K562 (cell line): Measurements from ENCODE around the gene SOST. TPM values are rescaled to one million over a fixed set of nuclear protein-coding genes. Genes with fewer than 3 reads are reported as not detected.

Source experiments
- ATAC-seq: fragments of 200-7000 bp; cut with Tn5 transposase; 3 replicates; pipeline ENCODE4 v1.9.1; 2020; ENCODE audit warnings: moderate library complexity
- BruUV-seq: library from RNA; stranded (reverse); fragments of 400-500 nt; replicated peaks from 2 replicates; lab custom pipeline; 2021; lab: Mats Ljungman, UMichigan
- CTCF ChIA-PET: fragments of 300-600 bp; formaldehyde crosslinking; extraction: SDS; loops from one replicate; lab custom pipeline; 2021; ENCODE audit warnings: low intra/inter-chr PET ratio; lab: Yijun Ruan, JAX
- POLR2A ChIA-PET: fragments of 300-600, 350-650 bp; sonication (Branson Sonifier 250); formaldehyde crosslinking; extraction: SDS; loops from one replicate; lab custom pipeline; 2021; ENCODE audit warnings: antibody characterized with exemption, inconsistent platforms; lab: Yijun Ruan, JAX
- DNase-seq, 4 experiments: peaks; one replicate each; pipeline versions ENCODE4 v3.0.0 to v3.0.0-alpha.2; 2011 to 2018; ENCODE audit warnings: low spot score in 3 of 4, mixed read lengths in 3 of 4; ENCODE audit errors: extremely low read depth in 1 of 4
- FAIRE-seq: peaks from 2 replicates; lab custom pipeline; 2011; peaks lifted over from hg19 to GRCh38; lab: Jason Lieb, UNC
- H2AFZ ChIP-seq: 2 replicates; pipeline ENCODE4 v1.6.0; 2011; ENCODE audit warnings: low read depth, low read length, control low read depth, inconsistent platforms
- H3K27ac ChIP-seq: fragments of 200-600 bp; 3 replicates; pipeline ENCODE4 v1.8.0; 2011; ENCODE audit warnings: low read depth, mild to moderate bottlenecking, control low read depth, inconsistent platforms, low read length, moderate library complexity, mixed read lengths; ENCODE audit errors: extremely low read depth
- H3K27me3 ChIP-seq, 2 experiments: fragments of 300-600 bp in 1 of 2; 2 replicates in 1 of 2; 3 replicates in 1 of 2; pipeline versions ENCODE4 v1.6.0 to v1.8.0; 2011; ENCODE audit warnings: inconsistent platforms in 2 of 2, low read length in 2 of 2, mild to moderate bottlenecking in 1 of 2, mixed read lengths in 1 of 2, moderate library complexity in 1 of 2; ENCODE audit not compliant: control insufficient read depth in 2 of 2, insufficient read depth in 2 of 2
- H3K36me3 ChIP-seq: fragments of 300-600 bp; 3 replicates; pipeline ENCODE4 v1.8.0; 2011; ENCODE audit warnings: mild to moderate bottlenecking, low read length, inconsistent platforms; ENCODE audit not compliant: control insufficient read depth, insufficient read depth
- H3K4me1 ChIP-seq, 2 experiments: fragments of 200-600 bp in 1 of 2; replicated peaks in 1 of 2; 2 replicates in 1 of 2; 3 replicates in 1 of 2; pipeline versions ENCODE4 v1.5.1 to v1.8.0; 2011; ENCODE audit warnings: inconsistent platforms in 2 of 2, low read length in 2 of 2, mild to moderate bottlenecking in 1 of 2, mixed read lengths in 1 of 2, moderate library complexity in 1 of 2; ENCODE audit not compliant: control insufficient read depth in 2 of 2, insufficient read depth in 2 of 2
- H3K4me2 ChIP-seq: 2 replicates; pipeline ENCODE4 v1.6.1; 2011; ENCODE audit warnings: low read length, control low read depth, inconsistent platforms, mixed read lengths; ENCODE audit not compliant: insufficient read depth
- H3K4me3 ChIP-seq: fragments of 200-600 bp; sonication (generic), shearing (Covaris generic); 2 replicates; pipeline ENCODE4 v1.5.1; 2016; ENCODE audit warnings: control low read depth, inconsistent platforms
- H3K79me2 ChIP-seq: fragments of 200-600 bp; 3 replicates; pipeline ENCODE4 v1.8.0; 2011; ENCODE audit warnings: low read length, inconsistent platforms; ENCODE audit not compliant: control insufficient read depth, insufficient read depth
- H3K9ac ChIP-seq, 2 experiments: 2 replicates each; pipeline versions ENCODE4 v1.6.0 to v1.6.1; 2011; ENCODE audit warnings: low read depth in 2 of 2, low read length in 2 of 2, control low read depth in 1 of 2, inconsistent platforms in 1 of 2, mild to moderate bottlenecking in 1 of 2, mixed read lengths in 1 of 2; ENCODE audit not compliant: insufficient read depth in 1 of 2
- H3K9me1 ChIP-seq: one replicate; pipeline ENCODE4 v1.6.0; 2011; ENCODE audit warnings: inconsistent platforms, mild to moderate bottlenecking, low read length, moderate library complexity; ENCODE audit not compliant: control insufficient read depth, insufficient read depth
- H3K9me3 ChIP-seq: replicated peaks from 2 replicates; pipeline ENCODE4 v1.5.1; 2011; ENCODE audit warnings: low read depth, low read length, inconsistent platforms; ENCODE audit not compliant: control insufficient read depth, insufficient read depth
- H4K20me1 ChIP-seq: replicated peaks from 2 replicates; pipeline ENCODE4 v1.6.1; 2011; ENCODE audit warnings: low read length, inconsistent platforms, mixed read lengths; ENCODE audit not compliant: control insufficient read depth, insufficient read depth
- DIDO1 ChIP-seq: fragments of 450-650 bp; IDR thresholded peaks from 2 replicates; pipeline ENCODE4 v1.6.1; 2016; ENCODE audit warnings: low read depth, missing biosample characterization, missing genetic modification characterization
- DMBX1 ChIP-seq: fragments of 250-450 bp; sonication (Bioruptor Pico); IDR thresholded peaks from 2 replicates; pipeline ENCODE4 v1.8.0; 2022; ENCODE audit warnings: inconsistent platforms, mild to moderate bottlenecking, moderate library complexity, borderline replicate concordance
- FIP1L1 ChIP-seq: fragments of 200-400 bp; formaldehyde crosslinking; IDR thresholded peaks from 2 replicates; pipeline ENCODE4 v1.6.1; 2018; ENCODE audit warnings: mild to moderate bottlenecking, low read depth, low read length; ENCODE audit not compliant: poor library complexity, severe bottlenecking
- KDM1A ChIP-seq, 2 experiments: fragments of 450-650 bp; IDR thresholded peaks; 2 replicates each; pipeline ENCODE4 v1.6.1; 2016; ENCODE audit warnings: mild to moderate bottlenecking in 2 of 2
- KDM5B ChIP-seq: fragments of 200-600 bp; sonication (generic); IDR thresholded peaks from 2 replicates; pipeline ENCODE4 v1.6.1; 2012; ENCODE audit warnings: low read depth, mild to moderate bottlenecking, moderate library complexity, low read length, control low read depth, inconsistent platforms; ENCODE audit not compliant: insufficient replicate concordance
- MAFF ChIP-seq: IDR thresholded peaks from 2 replicates; pipeline ENCODE4 v1.6.1; 2012; ENCODE audit warnings: low read length, improper control_type of control experiment
- NR2C1 ChIP-seq, 2 experiments: fragments of 450-650 bp; IDR thresholded peaks; 2 replicates each; pipeline ENCODE4 v1.6.1; 2017; ENCODE audit warnings: mild to moderate bottlenecking in 2 of 2, antibody characterized with exemption in 1 of 2, inconsistent platforms in 1 of 2, missing compliant biosample characterization in 1 of 2, missing genetic modification characterization in 1 of 2
- RBM15 ChIP-seq: fragments of 200-400 bp; formaldehyde crosslinking; IDR thresholded peaks from 2 replicates; pipeline ENCODE4 v1.6.1; 2018; ENCODE audit warnings: mild to moderate bottlenecking, low read length, moderate library complexity; ENCODE audit not compliant: insufficient read depth
- ZNF212 ChIP-seq: fragments of 450-650 bp; formaldehyde crosslinking; IDR thresholded peaks from 2 replicates; pipeline ENCODE4 v1.4.0; 2020; ENCODE audit warnings: mild to moderate bottlenecking
- WGBS: fragments of 100-300 bp; shearing (Covaris generic); methylation state at CpG from one replicate; pipeline ENCODE4 v1.1.6; 2016; ENCODE audit warnings: low coverage, mixed read lengths; ENCODE audit not compliant: insufficient coverage; ENCODE audit errors: missing lambda C conversion rate; 5-methylcytosine and 5-hydroxymethylcytosine counted together
- in situ Hi-C: fragments of 300-500 bp; cut with MboI; formaldehyde crosslinking; loops from 4 replicates; pipeline ENCODE4 v1.15.0; 2018; ENCODE audit warnings: inconsistent platforms, mixed read lengths
- intact Hi-C: fragments of 100-400 bp; cut with micrococcal nuclease; formaldehyde crosslinking; loops from 2 replicates; pipeline ENCODE4 v1.14.2; 2022
- polyA plus RNA-seq, 8 experiments: library from polyadenylated mRNA; depleted of rRNA in 4 of 8; stranded (reverse) in 5 of 8; unstranded in 3 of 8; fragments of >200 nt; fragmentation: Nextera tagmentation in 2 of 8; fragmentation: Illumina TruSeq in 1 of 8; extraction: Ambion mirVana in 2 of 8; extraction: Trizol in 1 of 8; gene quantifications; 2 replicates each; pipeline versions ENCODE4 v1.2.1 to v1.2.3, GENCODE V29; 2011 to 2014; ENCODE audit warnings: inconsistent platforms in 1 of 8, missing spikeins in 1 of 8
- total RNA-seq, 7 experiments: library from RNA; depleted of rRNA in 6 of 7; stranded (reverse); fragments of >200 nt in 6 of 7; fragmentation: Illumina TruSeq in 2 of 7; extraction: Trizol in 2 of 7; gene quantifications; 2 replicates each; pipeline versions ENCODE4 v1.2.1 to v1.2.3, GENCODE V29; 2011 to 2021; ENCODE audit warnings: low replicate concordance in 1 of 7
- TF ChIP-seq, protein P1 (sequence below): fragments of 250-450 bp; sonication (Bioruptor Pico); IDR thresholded peaks from 2 replicates; pipeline ENCODE4 v1.4.0; 2020; ENCODE audit warnings: mild to moderate bottlenecking, moderate library complexity, borderline replicate concordance

The SOST gene
- total and polyA plus RNA-seq, 9 of the 15 experiments (the other 6 are each of a cell fraction or from before 2014, with no cell fraction given), result not detected

DNA sequence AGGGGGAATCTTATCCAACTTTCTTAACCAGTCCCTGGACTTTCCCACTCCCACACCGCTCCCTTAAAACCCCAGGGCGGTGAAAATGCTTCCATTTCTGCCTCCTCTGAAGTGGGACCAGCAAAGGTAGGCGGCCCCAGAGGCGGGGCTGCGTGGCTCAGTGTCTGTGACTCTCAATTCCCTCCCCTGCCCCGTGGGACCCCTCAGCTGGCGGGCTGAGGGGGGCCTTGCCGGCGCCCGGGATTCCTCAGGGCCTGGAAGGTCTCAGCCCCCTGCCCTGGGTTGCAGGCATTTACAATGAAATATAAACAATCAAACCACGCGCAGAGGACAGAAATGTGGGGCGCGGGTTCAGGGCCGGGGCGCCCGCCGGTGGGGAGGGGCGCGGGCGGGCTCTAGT, 3.6 kb downstream of the SOST start:
- no peaks in the 10 kb centered on the region for H3K9me3 ChIP-seq
- no peak overlapping the region for H3K27ac ChIP-seq
- intact Hi-C loops, result no loop called here
- peaks cover 0 to 12% of the 10 kb centered on the region in 2 experiments; a peak in 2 of 5 replicates for H3K4me1 ChIP-seq
- DNase-seq, result no peak
- H4K20me1 ChIP-seq, result peaks cover 3% of the 10 kb centered on the region; the same call in 1 of the 2 replicates
- no peak for FAIRE-seq
- BruUV-seq, result no TSS peak
- H3K4me3 ChIP-seq, result no peak overlapping the region
- H3K36me3 ChIP-seq, result no peaks in the 10 kb centered on the region
- 3% methylated on average over 15 of the region's 21 CpGs for WGBS
- H3K79me2 ChIP-seq, result no peaks in the 10 kb centered on the region
- H3K9ac ChIP-seq, result no peak overlapping the region
- no peak overlapping the region for H3K4me2 ChIP-seq
- H2AFZ ChIP-seq, result no peak overlapping the region
- in situ Hi-C loops, result no loop called here
- ChIA-PET POLR2A (interaction anchor here (0.7 kb wide), 1 partner anchor 189 kb away, joined by 3 read pairs; no protein-coding TSS in a partner anchor), CTCF (no interaction called here)
- no peaks in the 10 kb centered on the region for H3K9me1 ChIP-seq
- ATAC-seq, result no peak
- peaks cover 28 to 84% of the 10 kb centered on the region in 2 experiments; a peak in 4 of 5 replicates for H3K27me3 ChIP-seq
- no peak for TF ChIP-seq ZNF212 (CRISPR knock-in tag)
- no peak for TF ChIP-seq NR2C1 (IDR thresholded peaks at IDR 0.05)
- no peak for TF ChIP-seq NR2C1 (tag; IDR thresholded peaks at IDR 0.05)
- TF ChIP-seq MAFF, result no peak
- TF ChIP-seq FIP1L1, result no peak
- no peak for TF ChIP-seq KDM5B
- no peak for TF ChIP-seq DMBX1 (CRISPR knock-in tag)
- TF ChIP-seq DIDO1 (tag), result no peak
- no peak for TF ChIP-seq RBM15
- TF ChIP-seq, protein P1, sequence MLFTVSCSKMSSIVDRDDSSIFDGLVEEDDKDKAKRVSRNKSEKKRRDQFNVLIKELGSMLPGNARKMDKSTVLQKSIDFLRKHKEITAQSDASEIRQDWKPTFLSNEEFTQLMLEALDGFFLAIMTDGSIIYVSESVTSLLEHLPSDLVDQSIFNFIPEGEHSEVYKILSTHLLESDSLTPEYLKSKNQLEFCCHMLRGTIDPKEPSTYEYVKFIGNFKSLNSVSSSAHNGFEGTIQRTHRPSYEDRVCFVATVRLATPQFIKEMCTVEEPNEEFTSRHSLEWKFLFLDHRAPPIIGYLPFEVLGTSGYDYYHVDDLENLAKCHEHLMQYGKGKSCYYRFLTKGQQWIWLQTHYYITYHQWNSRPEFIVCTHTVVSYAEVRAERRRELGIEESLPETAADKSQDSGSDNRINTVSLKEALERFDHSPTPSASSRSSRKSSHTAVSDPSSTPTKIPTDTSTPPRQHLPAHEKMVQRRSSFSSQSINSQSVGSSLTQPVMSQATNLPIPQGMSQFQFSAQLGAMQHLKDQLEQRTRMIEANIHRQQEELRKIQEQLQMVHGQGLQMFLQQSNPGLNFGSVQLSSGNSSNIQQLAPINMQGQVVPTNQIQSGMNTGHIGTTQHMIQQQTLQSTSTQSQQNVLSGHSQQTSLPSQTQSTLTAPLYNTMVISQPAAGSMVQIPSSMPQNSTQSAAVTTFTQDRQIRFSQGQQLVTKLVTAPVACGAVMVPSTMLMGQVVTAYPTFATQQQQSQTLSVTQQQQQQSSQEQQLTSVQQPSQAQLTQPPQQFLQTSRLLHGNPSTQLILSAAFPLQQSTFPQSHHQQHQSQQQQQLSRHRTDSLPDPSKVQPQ (CRISPR knock-in tag), result no peak
- no peak for TF ChIP-seq KDM1A (IDR thresholded peaks at IDR 0.05)
